Dendritic cell treated with granulocyte-macrophage colony-stimulating factor and Interleukin-4, amounts not matched to agents 40 ng/mL and 50 ng/mL, for 4 days (primary cell): ENCODE data around the gene GATAD1.
A peak's percentile ranks its signal among the peaks of the same experiment; 100 is the strongest.
"Not testable (repeated sequence)": the region's sequence is repeated elsewhere in the genome, so short reads cannot be mapped to it uniquely, and the experiment has no call there.

ENCODE experiments used
- H3K27ac Mint-ChIP-seq: one replicate; pipeline ENCODE4 v1.8.0; 2022; ENCODE audit warnings: mild to moderate bottlenecking, mixed read lengths
- H3K27me3 Mint-ChIP-seq: one replicate; pipeline ENCODE4 v1.8.0; 2022; ENCODE audit warnings: mild to moderate bottlenecking, mixed read lengths
- H3K36me3 Mint-ChIP-seq: one replicate; pipeline ENCODE4 v1.8.0; 2022; ENCODE audit warnings: low read depth, mixed read lengths
- H3K4me1 Mint-ChIP-seq: one replicate; pipeline ENCODE4 v1.8.0; 2022; ENCODE audit warnings: low read depth, mixed read lengths
- H3K4me3 Mint-ChIP-seq: one replicate; pipeline ENCODE4 v1.8.0; 2022; ENCODE audit warnings: mild to moderate bottlenecking, moderate library complexity, mixed read lengths
- H3K9me3 Mint-ChIP-seq: one replicate; pipeline ENCODE4 v1.8.0; 2022; ENCODE audit warnings: mixed read lengths
- intact Hi-C: fragments of 100-400 bp; cut with micrococcal nuclease; formaldehyde crosslinking; loops from one replicate; pipeline ENCODE4 v1.15.0; 2022

The GATAD1 gene

DNA sequence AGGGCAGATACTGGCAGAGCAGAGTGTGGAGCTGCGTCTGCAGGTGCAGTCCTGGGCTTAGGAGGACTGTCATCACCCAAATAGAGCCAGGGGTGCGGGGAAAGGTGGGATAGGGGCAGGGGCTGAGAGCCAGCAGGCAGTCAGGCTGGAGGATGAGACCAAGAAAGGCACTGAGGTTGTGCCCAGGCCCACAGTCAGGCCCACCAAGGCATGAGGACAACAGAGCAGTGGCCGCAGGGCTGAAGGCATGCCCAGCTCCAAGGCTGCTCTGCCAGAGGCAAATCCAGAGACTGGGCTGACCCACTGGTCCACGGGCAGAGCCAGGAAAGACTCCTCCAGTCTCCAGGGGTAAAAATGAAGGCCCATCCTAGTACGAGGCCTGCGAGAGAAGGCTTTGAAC is 24.4 kb upstream of the GATAD1 start:
- intact Hi-C loops: no loop called here
- Mint-ChIP-seq H3K27me3 (peaks cover 2% of the 10 kb centered on the region), H3K9me3 (no peaks in the 10 kb centered on the region), H3K36me3 (peaks cover 5% of the 10 kb centered on the region), H3K4me3 (no peak overlapping the region), H3K4me1 (peaks cover 9% of the 10 kb centered on the region), H3K27ac (no peak overlapping the region)

DNA sequence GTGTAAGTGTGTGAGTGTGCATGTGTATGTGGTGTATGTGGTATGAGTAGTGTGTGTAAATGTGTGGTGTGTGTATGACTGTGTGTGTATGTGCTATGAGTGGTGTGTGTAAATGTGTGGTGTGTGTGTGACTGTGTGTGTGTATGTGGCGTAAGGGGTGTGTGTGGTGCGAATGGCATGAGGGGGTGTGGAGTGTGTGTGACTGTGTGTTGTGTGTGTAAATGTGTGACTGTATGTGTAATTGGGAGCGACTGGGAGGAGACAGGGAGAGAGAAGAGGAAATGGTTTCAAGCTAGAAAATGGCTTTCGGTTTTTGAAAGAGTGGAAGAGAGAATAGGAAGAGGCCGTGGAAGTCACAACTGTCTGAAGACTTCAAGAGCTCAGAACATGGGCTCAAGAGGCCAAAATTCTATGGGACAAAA is 23.6 kb upstream of the GATAD1 start:
- peaks cover 5% of the 10 kb centered on the region for H3K36me3 Mint-ChIP-seq
- H3K4me3 Mint-ChIP-seq: peak overlapping the region; percentile 55
- intact Hi-C loops: loop anchor here (1.0 kb wide), 1 partner anchor 24 kb away; the partner anchor contains the start of gene GATAD1
- peaks cover 2% of the 10 kb centered on the region for H3K27me3 Mint-ChIP-seq
- peak overlapping the region; percentile 69 for H3K27ac Mint-ChIP-seq
- no peaks in the 10 kb centered on the region for H3K9me3 Mint-ChIP-seq
- H3K4me1 Mint-ChIP-seq: peaks cover 9% of the 10 kb centered on the region

DNA sequence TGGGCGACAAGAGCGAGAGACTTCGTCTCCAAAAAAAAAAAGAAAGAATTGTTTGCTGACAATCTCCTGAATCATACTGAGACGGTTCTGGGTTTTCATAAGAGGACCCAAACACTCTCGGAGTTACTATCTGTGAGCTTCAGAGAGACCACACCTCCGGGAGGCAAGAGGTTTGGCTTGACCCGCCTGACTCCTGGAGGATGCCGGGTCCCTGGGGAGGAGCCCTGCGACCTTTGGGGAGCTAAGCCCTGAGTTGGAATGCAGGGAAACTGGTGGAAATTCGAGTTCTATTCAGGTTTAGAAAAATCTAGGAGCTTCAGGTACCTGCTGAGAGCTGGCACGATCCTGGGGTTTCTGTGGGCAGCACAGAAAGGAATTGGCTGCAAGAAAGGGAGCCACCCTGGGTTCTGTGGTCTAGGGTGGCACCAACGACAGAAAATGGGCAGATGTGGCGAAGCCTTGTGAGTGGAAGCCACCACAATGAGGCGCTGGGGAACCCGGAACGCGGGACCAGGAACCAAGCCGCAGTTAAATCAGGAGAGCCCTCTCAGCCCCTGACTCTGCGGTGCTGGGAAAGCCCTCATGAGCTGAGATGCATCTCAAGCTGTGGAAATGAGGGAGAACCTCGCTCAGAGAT is 21.9 kb upstream of the GATAD1 start:
- Mint-ChIP-seq H3K4me1 (peaks cover 9% of the 10 kb centered on the region), H3K9me3 (no peaks in the 10 kb centered on the region), H3K4me3 (peak overlapping the region; percentile 56), H3K27me3 (peaks cover 2% of the 10 kb centered on the region), H3K36me3 (peaks cover 5% of the 10 kb centered on the region), H3K27ac (peak overlapping the region; percentile 28)
- intact Hi-C loops: no loop called here

DNA sequence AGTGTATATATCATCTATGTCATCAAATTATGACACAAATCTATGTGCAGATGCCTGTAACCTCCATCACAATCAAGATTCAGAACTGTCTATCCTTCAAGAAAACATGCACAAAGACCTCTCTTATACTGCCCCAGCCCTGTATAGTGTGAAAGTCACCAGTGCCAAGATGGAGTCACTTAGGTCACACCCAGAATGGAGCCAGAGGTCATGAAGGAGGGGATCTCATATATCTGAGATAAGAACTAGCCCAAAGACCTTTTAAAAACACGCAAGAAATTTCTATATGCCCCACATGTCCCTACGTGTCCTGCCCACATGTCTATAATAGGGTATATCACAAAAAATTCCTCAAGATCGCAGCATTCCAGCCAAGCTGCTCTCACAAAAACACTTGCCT is 20.1 kb upstream of the GATAD1 start:
- Mint-ChIP-seq H3K4me3 (no peak overlapping the region), H3K9me3 (no peaks in the 10 kb centered on the region), H3K27me3 (peaks cover 2% of the 10 kb centered on the region), H3K27ac (no peak overlapping the region), H3K4me1 (peaks cover 9% of the 10 kb centered on the region), H3K36me3 (peaks cover 5% of the 10 kb centered on the region)
- intact Hi-C loops: no loop called here

DNA sequence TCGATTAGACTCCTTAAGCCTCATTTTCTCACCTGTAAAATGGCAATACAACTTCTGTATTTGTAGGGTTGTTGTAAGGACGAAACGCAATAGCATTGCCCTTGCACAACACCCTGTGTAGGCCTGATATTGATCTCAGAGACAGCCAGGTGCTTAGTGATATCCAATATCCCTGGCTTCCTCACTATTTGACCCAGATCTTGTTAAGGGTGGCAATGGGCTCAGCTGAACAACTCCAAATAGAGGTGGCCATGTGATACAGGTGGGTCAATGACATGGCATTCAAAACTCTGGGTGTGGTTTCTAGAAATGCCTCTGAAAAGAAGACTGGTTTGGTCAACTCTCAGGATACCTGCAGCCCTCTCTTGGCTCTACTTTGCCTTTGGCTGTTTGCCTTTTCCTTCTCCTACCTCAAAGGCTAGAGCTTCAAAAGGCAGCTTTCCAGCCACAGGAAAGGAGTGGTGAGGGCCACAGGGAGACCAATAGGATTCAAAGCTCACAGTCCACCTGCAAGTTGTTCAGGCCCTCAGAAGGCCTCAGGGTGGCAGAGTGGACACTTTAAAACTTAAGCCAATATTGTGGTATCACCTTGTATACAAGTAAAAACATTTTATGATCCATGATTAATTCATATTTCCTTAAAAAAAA is 14.9 kb upstream of the GATAD1 start:
- no peaks in the 10 kb centered on the region for H3K9me3 Mint-ChIP-seq
- intact Hi-C loops: no loop called here
- H3K27me3 Mint-ChIP-seq: no peaks in the 10 kb centered on the region
- no peaks in the 10 kb centered on the region for H3K36me3 Mint-ChIP-seq
- no peaks in the 10 kb centered on the region for H3K4me1 Mint-ChIP-seq
- no peak overlapping the region for H3K4me3 Mint-ChIP-seq
- no peak overlapping the region for H3K27ac Mint-ChIP-seq

DNA sequence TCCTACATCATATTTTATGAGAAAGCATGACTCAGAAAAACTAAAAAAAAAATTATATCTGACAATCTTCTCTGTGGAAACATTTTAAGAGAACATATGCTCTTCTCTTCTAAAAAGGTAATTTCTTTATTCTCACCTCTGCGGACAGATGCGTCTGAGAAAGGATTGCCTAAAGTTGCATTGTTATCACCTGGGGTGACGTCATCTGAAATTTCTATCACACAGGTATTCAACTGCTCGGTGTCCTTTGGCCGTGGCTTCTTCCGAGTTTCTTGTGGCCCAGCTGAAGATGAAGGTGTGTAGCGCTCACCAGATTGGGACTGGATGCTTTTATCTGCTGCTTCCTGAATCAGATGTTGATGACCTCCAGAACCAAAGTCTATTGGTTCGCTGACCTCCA is 14.3 kb upstream of the GATAD1 start:
- Mint-ChIP-seq H3K27me3 (no peaks in the 10 kb centered on the region), H3K4me3 (no peak overlapping the region), H3K36me3 (no peaks in the 10 kb centered on the region), H3K9me3 (no peaks in the 10 kb centered on the region), H3K27ac (no peak overlapping the region), H3K4me1 (no peaks in the 10 kb centered on the region)
- intact Hi-C loops: no loop called here

DNA sequence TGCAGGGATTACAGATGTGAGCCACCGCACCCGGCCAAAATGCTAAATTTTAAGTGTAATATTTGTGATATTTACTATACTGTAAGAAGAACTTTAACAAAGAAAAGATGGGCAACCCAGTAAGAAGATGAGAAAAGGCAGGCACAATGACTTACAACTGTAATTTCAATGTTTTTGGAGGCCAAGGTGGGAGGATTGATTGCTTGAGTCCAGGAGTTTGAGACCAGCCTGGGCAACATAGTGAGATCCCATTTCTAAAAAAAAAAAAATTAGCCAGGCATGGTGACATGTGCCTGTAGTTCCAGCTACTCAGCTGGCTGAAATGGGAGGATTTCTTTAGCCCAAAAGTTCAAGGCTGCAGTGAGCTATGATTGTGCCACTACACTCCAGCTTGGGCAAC is 11.7 kb upstream of the GATAD1 start:
- H3K27ac Mint-ChIP-seq: no peak overlapping the region
- no peak overlapping the region for H3K4me3 Mint-ChIP-seq
- H3K27me3 Mint-ChIP-seq: no peaks in the 10 kb centered on the region
- H3K36me3 Mint-ChIP-seq: no peaks in the 10 kb centered on the region
- H3K4me1 Mint-ChIP-seq: no peaks in the 10 kb centered on the region
- intact Hi-C loops: no loop called here
- H3K9me3 Mint-ChIP-seq: no peaks in the 10 kb centered on the region

DNA sequence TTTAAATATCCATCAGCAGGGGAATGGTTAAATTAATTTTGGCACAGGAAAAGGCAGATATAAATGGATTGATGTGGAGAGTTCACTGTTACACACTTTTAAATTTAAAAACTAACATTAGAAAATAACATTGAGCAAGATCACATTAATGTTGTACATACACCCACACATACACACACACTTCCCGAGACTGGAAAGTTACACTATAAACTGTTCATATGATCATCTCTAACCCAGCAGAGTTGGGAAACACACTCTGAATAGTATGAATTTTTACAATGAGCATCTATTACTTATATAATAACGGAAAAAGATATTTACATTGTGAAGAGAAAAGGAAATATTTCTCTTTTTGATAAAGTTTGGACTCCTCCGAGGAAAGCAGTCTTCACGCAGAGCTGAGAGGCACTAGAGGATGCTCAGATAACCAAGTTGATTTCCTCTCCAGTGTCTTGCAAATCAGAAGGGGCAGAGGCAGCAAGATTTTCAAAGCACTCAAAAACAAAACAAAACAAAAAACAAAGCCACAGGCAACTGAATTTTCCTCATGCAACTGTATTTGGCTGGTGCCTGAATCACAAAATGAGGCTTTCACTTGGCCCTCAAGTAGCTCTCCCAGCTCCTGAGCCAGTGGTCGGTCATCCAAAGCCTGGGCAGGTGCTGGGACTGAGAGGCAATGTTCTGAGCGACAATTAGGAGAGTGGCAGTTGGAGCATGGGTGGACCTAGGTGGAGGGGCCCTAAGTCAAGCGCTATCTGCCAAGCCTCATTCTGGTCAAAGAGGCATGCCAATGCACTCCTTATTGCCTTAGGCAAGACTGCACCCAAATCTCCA is 10.5 kb upstream of the GATAD1 start:
- no peaks in the 10 kb centered on the region for H3K4me1 Mint-ChIP-seq
- intact Hi-C loops: no loop called here
- H3K27ac Mint-ChIP-seq: no peak overlapping the region
- H3K36me3 Mint-ChIP-seq: no peaks in the 10 kb centered on the region
- H3K9me3 Mint-ChIP-seq: no peaks in the 10 kb centered on the region
- H3K27me3 Mint-ChIP-seq: no peaks in the 10 kb centered on the region
- no peak overlapping the region for H3K4me3 Mint-ChIP-seq

DNA sequence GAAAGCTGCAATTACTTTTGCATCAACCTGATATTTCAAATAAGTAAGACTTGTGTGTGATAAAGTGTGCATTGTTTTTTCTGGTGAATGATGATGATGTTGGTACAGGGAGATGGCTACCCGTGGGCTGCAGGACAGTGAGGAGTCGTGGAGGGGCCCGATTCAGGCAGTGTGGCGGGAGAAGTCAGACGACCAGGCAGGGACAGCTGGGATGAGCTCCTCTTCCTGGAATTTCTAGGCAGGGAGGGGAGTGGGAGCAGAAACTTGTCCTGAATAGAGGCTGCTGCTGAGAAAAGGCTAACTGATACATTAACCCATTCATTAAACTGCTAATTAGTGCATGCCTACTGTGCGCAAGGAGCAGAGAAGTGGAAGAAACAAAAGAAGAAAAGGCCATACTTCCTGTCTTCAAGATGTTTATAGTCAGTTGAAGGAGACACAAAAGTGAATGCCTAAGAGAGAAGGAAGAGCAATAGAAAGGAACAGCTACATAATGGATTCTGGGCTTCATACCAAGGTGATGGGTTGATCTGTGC is 9.3 kb upstream of the GATAD1 start:
- H3K27me3 Mint-ChIP-seq: no peaks in the 10 kb centered on the region
- H3K36me3 Mint-ChIP-seq: no peaks in the 10 kb centered on the region
- intact Hi-C loops: no loop called here
- H3K4me1 Mint-ChIP-seq: peaks cover 5% of the 10 kb centered on the region
- peaks cover 9% of the 10 kb centered on the region for H3K9me3 Mint-ChIP-seq
- H3K27ac Mint-ChIP-seq: no peak overlapping the region
- H3K4me3 Mint-ChIP-seq: no peak overlapping the region

DNA sequence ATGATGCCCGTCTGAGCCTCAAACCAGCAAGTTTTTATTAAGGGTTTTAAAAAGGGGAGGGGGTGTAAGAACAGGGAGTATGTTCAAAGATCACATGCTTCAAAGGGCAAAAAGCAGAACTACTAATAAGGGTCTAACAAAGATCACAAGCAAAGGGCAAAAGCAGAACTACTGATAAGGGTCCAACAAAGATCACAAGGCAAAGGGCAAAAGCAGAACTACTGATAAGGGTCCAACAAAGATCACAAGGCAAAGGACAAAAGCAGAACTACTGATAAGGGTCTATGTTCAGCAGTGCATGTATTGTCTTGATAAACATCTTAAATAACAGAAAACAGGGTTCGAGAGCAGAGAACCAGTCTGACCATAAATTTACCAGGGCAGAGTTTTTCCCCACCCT is 4.6 kb upstream of the GATAD1 start:
- H3K4me3 Mint-ChIP-seq, intact Hi-C loops, H3K9me3 Mint-ChIP-seq, H3K27me3 Mint-ChIP-seq, H3K36me3 Mint-ChIP-seq, H3K4me1 Mint-ChIP-seq, H3K27ac Mint-ChIP-seq: not testable (repeated sequence)

DNA sequence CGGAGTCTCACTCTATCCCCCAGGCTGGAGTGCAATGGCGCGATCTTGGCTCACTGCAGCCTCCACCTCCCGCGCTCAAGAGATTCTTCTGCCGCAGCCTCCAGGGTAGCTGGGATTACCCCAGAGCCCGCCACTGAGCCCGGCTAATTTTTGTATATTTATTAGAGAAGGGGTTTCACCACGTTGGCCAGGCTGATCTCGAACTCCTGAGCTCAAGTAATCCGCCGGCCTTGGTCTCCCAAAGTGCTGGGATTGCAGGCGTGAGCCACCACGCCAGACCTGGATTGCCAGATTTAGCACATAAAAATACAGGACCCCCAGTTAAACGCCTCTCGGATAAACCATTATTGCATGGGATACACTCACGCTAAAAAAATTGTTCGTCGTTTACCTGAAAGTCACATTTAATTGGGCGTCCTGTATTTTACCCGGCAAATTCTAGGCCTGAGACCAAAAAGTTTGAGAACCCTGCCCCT is 375 bp upstream of the GATAD1 start:
- H3K36me3 Mint-ChIP-seq: peaks cover 19% of the 10 kb centered on the region
- H3K9me3 Mint-ChIP-seq: peaks cover 9% of the 10 kb centered on the region
- H3K27ac Mint-ChIP-seq: peak overlapping the region; percentile 88
- peaks cover 12% of the 10 kb centered on the region for H3K4me1 Mint-ChIP-seq
- intact Hi-C loops: loop anchor here (1.0 to 5.0 kb wide), 6 partner anchors 23 to 615 kb away; partner anchors contain the start of genes LRRD1, MTERF1, PEX1 and RBM48
- H3K4me3 Mint-ChIP-seq: peak overlapping the region; percentile 88
- no peaks in the 10 kb centered on the region for H3K27me3 Mint-ChIP-seq

DNA sequence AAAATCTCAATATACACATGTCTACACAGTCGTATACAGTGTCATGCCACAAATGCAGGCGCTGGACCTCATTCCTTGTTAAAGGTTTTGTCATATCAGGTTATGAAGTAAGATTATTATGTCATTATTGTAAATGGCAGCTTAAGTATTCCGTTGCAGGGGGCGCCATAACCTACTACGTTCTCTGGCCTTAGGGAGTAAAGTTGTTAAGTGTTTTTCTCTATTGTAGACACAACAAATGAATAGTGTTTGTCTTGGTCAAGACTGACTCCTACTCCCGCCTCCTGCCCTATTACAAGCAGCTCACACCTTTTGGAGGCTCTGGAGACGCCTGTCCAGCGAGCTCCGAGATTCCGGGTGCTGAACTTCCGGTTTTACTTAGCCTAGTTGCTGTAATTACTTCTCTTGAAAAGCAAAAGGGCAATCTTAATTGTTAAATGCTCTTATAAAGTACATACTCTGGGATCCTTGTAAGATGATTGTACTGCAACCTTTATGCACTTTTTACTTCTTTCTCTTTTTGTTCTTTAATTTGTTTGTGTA is 994 bp downstream of the GATAD1 start:
- peaks cover 9% of the 10 kb centered on the region for H3K4me1 Mint-ChIP-seq
- intact Hi-C loops: loop anchor here (1.0 to 5.0 kb wide), 5 partner anchors 79 to 616 kb away; partner anchors contain the start of genes CYP51A1, LRRD1, MTERF1 and PEX1
- H3K4me3 Mint-ChIP-seq: peak overlapping the region; percentile 88
- H3K9me3 Mint-ChIP-seq: no peaks in the 10 kb centered on the region
- H3K27me3 Mint-ChIP-seq: no peaks in the 10 kb centered on the region
- H3K36me3 Mint-ChIP-seq: peaks cover 32% of the 10 kb centered on the region
- peak overlapping the region; percentile 88 for H3K27ac Mint-ChIP-seq

DNA sequence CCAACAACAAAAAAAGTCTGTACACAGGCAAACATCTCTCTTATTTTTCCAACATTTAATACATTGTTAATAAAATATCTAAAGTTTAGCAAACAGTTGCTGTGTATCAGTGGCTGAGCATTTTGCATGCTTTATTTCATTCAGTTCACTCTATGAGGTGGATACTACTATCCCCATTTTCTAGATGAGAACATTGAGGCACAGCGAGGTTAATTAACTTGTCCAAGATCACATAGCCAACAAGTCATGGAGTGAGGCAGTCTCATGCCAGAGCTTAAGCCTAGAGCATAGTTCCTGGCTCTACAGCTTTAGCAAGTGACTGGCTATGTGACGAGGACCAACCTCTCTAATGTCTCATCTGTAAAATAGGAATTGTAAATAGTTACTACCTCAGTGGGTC is 4.4 kb downstream of the GATAD1 start:
- Mint-ChIP-seq H3K36me3 (peaks cover 60% of the 10 kb centered on the region), H3K4me1 (peaks cover 12% of the 10 kb centered on the region), H3K4me3 (no peak overlapping the region), H3K9me3 (no peaks in the 10 kb centered on the region), H3K27me3 (no peaks in the 10 kb centered on the region), H3K27ac (no peak overlapping the region)
- intact Hi-C loops: loop anchor here (10.0 kb wide), 1 partner anchor 603 kb away; no protein-coding TSS in a partner anchor
